Stimulated activated CD8-positive, alpha-beta memory T cell treated with anti-CD3 and anti-CD28 coated beads, Interleukin-12 subunit alpha, Interleukin-12 subunit beta, amount 100 ng/mL, for 4 hours (primary cell): ENCODE measurements around the gene BGN.

Experiments used
- DNase-seq: peaks from one replicate; pipeline ENCODE4 v3.0.0-alpha.2; 2020; ENCODE audit warnings: low read depth

Gene BGN

GRCh38 chrX:153494541-153495361 is at the start of gene BGN:
BGN (plus strand) TSS chrX:153494980; CDS start chrX:153504632, 9,652 bp downstream.
- DNase-seq: no peak

DNA sequence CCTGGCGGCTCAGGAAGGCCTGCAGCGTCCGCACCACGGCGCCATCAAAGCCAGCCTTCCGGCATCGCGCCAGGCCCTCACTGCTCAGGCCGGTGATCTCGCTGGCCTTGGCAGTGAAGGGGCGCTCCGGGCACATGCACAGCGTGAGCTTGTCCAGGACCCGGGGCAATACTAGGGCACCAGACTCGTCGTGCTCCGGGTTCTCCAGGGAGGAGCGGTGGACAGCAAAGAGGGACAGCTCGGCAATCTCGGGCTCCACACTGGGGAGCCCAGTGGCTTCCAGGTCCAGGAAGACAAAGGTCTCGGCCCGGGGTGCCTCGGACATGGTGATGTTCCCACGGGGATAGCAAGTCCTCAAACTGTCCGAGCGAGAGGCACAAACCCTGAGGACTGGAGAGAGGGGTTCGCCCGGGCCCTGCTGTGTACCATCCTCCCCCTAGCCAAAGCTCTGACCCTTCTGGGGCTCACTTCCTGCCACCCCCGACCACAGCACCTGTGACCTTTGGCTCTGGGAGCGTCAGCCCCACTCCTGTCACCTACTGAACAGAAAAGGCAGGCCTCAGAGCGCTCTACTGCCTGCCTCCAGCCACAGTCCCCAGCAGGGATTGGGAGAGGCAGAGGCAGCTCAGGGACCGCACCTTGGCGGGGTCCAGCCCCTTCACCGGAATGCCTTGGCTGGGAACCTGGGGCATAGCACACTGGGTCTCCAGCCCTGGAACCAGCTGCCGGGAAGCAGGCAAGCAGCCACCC is 49.5 kb upstream of the BGN start:
- DNase-seq: no peak

DNA sequence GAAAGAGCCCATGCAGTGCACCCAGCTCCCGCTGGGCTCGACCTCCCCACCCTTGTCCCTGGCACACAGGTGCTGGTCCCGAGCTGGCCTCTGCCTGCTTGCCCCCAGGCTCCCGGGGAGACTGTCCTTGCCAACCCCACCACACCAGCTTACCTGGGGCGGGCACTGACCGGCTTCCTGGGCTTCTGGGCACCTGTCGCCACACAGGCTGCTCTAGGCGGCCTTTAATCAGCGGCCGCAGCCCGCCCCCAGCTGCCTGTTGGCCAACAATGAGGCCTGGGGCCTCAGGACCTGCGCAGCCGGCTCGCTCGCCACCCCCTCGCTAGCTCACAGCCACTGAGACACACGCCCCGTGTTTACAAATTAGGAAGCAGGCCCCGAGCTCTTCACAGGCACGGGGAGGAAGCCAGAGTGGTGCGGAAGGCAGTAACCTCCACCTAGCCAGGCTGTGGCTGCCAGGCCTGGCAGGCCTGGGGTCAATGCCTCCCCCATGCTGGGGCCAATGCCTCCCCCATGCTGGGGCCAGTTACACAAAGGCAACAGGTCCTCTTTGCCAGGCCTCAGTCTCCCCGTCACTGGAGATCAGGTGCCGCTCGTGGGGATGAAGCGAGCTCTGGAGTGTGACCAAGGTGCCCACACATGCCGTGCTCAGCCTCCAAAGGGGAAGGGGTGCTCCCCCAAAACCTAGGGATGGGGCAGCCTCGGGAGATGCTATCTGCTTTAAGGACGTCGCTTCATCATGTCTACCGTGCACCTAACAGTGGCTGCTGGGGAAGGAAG is 48.7 kb upstream of the BGN start, which contains the start of gene TREX2:
Gene TREX2, minus strand, starts transcription at position 201 of the 780 bp plus-strand sequence. CDS start 626 bp downstream, outside the sequence.
- no peak for DNase-seq

DNA sequence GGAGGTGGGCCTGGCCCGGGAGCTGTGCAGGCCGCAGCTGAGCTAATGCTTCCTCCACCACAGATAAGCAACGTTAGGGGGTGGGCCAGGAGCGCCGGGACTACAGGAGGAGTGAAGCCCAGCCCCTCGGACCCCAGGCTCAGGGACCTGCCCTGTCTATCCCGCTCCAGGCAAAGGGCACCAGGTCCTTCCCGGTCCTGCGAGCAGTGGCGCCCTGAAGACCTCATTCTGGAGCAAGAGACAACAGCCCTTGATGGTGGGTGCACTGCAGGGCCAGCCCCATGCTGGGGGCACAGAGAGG is 48.2 kb upstream of the BGN start:
- DNase-seq: no peak

GRCh38 chrX:153446950-153447580 is 47.7 kb upstream of the BGN start:
- no peak for DNase-seq

DNA sequence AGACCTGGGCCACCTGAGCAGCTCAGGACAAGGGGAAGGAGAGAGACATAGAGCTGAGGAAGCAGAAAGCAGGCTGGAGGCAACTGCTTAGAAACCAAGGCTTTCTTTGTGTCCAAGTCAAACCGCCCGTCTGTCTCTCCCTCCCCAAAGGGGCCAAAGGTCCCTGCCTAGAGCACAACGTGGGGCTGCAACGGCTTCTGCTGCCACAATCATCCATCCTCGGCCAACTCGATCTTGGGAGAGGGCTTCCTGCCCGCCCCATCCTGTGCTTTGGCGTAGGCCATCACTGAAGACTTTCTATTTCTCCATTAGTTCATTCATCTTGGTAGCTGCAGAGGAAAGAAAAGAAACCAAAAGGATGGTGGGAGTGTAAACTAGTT is 47.2 kb upstream of the BGN start:
- DNase-seq: no peak

DNA sequence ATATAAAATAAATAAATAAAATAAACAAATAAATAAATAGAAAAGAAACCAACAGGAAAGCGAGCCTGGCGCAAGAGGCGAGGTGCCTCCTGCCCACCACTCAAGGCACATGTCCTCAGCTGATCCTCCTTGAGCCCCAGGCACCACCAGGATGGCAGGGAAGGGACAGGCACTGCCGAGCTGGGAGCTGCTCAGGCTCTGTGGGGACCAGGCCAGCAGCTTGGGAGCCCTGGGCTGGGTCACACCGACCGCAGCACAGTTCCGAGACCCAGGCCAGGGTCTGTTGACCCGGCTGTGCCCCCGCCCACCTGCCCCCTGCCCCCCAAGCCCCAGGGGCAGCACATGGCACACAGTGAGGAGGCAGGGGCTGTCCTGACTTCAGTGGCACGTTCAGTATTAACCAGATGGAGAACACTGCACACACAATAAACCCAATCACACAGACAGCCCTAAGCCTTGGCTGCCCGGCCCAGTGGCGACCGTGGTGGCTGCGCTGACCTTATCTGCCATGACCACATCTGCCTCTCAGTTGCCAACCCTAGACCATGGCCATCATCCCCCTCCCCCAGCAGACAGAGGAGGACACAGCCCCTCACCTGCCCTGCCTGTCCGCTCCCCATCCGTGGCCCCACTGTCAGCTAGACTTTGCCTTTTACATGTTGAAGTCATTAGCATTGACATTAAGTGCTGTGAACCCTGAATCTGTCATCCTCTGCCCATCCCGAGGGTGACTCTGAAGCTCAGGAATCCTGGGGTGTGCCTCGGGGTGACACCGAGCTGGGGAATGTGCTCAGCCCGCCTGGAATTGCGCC is 46.0 kb upstream of the BGN start:
- DNase-seq: no peak

GRCh38 chrX:153449368-153450113 is 45.2 kb upstream of the BGN start:
- no peak for DNase-seq

- no peak for DNase-seq
Observed at GRCh38 chrX:153450114-153450948, 44.4 kb upstream of the BGN start.

GRCh38 chrX:153450949-153451277 is 43.9 kb upstream of the BGN start:
- DNase-seq: no peak

DNA sequence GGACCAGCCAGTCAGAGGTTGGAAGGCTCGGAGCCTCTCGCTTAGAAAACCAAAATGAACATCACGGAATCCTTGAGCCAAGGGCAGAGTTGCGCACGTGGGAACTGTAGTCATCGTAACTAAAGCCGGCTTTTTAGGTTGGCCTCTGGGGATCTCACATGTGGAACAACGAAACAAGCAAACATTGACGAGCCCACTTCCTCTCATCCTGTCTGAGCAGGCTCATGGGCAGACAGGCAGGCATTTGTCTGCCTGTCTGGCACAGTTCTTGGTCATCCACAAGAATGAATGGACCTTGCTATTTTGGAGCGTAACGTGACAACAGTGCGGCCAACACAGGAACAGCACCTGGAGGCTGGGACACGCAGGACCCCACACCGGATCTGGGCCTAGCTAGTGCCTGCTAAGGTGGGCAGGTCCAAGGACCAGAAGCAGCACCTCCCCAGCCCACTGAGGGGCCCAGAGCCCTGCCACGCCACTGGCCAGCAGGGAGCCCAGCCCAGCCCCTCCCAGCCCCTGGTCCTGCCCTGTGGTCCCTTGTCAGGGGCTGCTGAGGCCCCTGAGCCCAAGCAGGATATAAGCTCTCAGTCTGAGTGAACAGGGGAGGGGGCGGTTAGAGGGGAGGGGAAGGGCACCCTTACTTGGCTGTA is 39.8 kb upstream of the BGN start:
- no peak for DNase-seq

DNA sequence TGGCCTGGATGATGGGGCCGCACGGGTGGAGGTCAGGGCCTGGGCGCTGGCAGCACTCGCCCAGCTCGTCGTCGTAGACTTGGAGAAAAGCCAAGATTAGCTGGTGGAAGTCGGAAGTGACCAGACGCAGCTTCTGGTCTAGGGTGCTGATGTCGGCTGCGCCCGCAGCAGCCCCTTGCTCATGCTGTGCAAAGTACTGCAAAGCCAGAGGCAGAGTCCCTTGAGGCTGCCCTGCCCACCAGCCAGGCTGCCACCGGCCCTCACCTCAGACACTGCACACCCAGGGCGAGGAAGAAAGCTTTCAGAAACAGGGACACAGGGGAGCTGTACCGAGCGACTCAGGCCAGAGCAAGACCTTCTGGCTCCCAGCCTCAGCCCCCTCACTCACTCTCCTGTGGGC is 39.2 kb upstream of the BGN start:
- no peak for DNase-seq

GRCh38 chrX:153456161-153456560 is 38.6 kb upstream of the BGN start:
- no peak for DNase-seq

DNA sequence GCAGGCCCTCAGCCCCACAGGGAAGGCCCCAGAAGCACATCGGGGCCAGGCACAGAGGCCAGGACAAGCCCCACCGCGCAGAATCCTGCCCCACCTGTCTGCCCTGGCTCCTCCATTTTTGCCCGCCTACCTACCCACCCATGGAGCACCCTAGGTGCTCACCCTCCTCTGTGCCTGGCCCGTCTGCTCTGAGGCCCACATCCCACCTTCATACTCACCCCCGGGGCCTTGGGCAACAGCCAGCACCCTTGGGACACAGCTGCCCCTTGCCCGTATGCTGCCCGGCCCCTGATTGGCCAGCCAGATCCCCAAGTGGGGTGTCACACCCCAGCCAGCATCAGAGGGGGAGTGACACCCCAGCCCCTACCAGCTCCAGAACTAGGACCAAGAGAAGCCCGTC is 38.1 kb upstream of the BGN start:
- DNase-seq: no peak

DNA sequence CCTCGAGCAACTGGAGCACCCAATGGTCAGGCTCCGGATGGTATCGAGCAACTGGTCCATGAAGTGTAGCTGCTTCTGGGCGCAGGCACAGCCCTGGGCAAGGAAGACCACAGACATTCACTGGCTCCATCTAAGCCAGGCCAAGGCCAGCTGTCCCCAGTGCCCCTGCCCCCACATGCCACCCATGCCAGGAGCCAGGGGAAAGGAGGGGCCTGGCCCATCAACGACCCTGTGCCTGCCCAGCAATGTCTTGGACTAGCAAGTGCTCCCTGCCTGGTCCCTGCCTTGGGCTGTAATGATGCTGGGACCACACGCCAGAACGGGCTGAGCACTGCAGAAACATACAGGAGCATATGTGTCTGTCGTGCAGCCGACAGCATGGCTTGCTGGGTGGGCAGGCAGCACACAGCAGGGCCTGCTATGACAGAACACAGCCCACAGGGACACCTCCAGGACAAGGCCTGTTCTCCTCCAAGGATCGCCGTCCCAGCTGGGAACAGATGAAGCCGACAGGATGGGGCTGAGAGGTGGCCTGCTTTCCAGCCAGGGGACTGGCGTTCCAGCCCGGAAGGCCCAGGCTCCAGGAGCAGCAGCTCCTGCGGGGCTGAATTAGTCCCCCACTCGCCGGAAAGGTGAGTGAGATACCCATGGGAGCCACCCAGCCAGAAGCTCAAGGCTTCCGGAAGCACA is 37.5 kb upstream of the BGN start:
- DNase-seq: no peak

GRCh38 chrX:153457827-153458466 is 36.8 kb upstream of the BGN start:
- no peak for DNase-seq

DNA sequence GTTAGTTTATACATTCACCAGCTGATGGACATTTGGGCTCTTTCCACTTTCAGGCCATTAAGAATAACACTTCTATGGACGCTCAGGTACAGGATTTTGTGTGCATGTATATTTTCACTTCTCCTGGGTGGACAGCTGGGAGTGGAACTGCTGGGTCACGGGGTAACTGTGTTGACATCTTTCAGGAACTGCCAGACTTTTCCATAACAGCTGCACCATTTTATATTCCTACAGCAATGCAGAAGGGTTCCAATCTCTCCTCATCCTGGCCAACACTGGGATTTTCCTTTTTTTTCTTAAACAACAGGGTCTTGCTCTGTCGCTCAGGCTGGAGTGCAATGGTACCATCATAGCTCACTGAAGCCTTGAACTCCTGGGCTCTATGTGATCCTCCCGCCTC is 36.3 kb upstream of the BGN start:
- no peak for DNase-seq

- DNase-seq: no peak
Observed at GRCh38 chrX:153459986-153460385, 34.8 kb upstream of the BGN start.
